ENCODE data around the gene IL17RE.
A peak's percentile ranks its signal among the peaks of the same experiment; 100 is the strongest.

Gene IL17RE

DNA sequence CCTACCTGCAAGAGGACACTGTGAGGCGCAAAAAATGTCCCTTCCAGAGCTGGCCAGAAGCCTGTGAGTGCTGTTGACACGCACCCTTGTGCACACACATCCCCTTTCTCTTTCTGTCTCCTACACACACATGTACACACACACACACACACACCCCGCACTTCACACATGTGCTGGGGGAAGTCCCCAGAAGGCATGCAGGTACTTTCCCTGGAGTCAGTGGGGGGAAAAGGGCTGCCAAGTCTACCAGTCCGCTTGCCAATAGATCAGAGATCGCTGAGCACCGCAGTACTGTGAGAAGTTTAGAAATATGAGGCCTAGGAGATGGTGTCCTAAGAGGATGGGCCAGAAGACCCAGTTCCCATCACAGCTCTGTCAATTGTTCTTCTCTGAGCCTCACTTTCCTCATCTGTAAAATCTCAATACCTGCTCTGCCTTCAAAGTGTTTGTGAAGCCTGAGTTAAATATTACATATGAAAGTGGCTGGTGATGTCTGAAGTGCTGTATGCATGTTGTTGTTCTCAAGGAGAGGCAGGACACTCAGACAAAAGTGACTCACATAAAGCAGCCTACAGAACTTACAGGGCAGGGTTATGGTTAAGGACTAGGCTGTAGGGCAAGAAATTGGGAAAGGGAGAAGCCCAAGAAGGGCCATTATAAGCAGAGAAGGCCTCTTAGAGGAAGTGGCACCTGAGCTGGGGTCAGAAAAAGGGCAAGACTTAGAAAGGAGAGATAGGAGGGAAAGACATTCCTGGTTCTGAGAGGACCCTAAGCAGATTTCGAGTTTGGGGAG, 6.8 kb downstream of the IL17RE start:
- DNase-seq: no peak

DNA sequence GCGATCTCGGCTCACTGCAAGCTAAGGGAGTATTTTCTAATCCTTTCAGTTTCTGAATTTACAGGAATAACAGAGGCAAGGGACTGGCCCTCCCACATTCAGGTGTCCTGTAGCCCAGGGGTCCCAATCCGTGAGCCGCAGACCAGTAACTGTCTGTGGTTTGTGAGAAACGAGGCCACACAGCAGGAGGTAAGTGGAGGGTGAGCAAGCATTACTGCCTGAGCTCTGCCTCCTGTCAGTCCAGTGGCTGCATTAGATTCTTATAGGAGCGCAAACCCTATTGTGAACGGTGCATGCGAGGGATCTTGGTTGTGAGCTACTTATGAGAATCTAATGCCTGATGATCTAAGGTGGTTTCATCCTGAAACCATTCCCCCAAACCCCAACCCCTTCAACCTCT, 9.2 kb downstream of the IL17RE start:
- no peak for DNase-seq

DNA sequence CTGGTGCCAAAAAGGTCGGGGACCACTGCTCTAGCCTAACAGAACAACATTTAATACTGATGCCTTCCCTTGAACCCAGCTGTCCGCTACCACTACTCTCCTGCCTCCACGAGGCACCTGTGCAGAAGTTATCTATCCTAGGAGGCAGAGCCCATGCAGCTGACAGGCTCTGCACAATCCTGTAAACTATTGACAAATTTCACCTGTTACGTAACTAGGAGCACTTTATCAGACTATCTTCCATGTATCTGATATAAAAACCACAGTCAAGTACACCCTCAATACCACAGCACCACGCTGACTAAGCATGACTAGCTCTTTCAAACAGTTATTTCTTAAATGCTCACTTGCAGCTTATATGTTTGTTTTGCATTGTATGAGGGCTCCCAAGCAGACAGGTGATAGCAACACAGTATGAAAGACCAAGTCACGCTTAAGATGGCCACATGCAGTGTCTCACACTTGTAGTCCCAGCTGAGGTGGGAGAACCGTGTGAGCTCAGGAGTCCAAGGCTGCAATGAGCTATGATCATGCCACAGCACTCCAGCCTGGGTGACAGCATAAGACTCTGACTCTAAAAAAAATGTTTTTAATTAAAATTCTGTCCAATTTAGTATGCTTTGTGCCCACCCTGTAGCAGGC, 9.8 kb downstream of the IL17RE start:
- DNase-seq: no peak

DNA sequence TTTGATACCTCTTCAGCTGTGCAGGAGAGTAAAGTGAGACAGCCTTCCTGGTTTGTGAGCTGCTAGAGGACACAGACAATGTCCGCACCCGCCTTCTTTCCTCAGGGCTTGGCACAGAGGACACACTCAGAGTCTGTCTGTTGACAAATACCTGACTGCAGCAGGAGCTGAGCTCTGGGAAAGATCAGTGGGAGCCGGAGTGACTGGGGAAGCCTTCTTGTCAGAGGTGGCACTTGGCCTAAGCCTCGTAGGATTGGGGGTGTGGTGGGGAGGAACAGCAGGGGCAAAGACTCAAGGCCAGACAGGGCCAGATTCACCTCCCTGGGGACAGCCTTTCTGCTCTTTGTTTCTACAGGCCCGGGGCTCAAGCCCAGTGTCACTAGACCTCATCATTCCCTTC, 11.0 kb downstream of the IL17RE start:
- no peak for DNase-seq

DNA sequence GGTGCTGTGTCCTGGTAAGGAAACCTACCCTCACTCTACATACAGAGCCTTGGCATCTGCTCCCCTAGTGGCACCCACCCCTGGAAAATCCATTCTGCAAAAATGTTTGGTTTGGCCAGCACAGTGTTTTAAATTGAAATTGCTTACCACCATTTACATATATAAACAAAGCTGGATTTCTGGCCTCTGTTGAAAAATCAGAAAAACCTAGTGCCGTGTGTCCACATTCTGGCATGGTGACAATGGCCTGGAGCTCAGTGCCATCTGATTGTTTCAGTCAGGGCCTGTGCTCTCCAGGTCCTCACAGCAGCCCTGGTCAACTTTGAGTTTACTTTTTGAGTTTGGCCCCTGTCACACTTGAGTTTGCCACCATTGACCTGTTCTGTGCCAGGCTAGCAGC, 11.4 kb downstream of the IL17RE start:
- DNase-seq: no peak

DNA sequence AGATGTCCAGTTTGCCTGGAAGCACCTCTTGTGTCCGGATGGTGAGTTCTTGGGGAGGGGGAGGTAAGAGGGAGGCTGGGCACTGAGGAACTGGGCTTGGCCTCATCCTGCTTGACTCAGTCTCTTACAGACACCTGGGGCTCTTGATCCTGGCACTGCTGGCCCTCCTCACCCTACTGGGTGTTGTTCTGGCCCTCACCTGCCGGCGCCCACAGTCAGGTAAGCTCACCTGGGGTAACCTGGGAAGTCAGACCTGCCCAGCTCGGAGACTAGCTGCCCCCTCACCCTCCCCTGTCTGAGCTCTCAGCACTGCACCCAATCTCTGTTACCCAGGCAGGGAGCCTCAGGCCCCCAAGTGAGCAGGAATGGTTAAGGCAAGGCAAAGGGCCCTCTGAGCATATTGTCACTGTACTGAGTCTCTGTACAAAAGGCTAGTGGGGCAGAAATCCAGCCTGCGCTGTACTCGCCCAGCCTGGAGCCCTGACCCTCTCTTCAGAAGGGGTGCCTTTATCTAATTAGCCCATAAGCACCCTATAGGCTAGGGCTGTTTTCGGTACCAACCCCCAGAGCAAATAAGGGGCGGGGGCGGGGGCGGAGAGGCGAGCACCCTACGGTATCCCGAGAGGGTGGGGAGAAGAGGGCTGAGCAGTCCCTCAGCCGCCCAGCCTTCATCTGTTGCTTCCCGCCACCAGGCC, 12.1 kb downstream of the IL17RE start:
- DNase-seq: no peak

DNA sequence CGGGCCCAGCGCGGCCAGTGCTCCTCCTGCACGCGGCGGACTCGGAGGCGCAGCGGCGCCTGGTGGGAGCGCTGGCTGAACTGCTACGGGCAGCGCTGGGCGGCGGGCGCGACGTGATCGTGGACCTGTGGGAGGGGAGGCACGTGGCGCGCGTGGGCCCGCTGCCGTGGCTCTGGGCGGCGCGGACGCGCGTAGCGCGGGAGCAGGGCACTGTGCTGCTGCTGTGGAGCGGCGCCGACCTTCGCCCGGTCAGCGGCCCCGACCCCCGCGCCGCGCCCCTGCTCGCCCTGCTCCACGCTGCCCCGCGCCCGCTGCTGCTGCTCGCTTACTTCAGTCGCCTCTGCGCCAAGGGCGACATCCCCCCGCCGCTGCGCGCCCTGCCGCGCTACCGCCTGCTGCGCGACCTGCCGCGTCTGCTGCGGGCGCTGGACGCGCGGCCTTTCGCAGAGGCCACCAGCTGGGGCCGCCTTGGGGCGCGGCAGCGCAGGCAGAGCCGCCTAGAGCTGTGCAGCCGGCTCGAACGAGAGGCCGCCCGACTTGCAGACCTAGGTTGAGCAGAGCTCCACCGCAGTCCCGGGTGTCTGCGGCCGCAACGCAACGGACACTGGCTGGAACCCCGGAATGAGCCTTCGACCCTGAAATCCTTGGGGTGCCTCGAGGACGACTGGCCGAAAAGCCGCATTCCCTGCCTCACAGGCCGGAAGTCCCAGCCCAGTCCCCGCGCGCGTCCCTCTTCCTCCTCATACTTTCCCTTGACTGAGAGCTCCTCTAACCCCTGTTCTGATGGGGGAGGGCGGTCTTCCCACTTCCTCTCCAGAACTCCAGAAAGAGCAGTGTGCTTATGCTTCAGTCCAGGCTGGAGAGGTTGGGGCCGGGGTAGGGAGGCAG, 12.8 kb downstream of the IL17RE start:
- DNase-seq: no peak

DNA sequence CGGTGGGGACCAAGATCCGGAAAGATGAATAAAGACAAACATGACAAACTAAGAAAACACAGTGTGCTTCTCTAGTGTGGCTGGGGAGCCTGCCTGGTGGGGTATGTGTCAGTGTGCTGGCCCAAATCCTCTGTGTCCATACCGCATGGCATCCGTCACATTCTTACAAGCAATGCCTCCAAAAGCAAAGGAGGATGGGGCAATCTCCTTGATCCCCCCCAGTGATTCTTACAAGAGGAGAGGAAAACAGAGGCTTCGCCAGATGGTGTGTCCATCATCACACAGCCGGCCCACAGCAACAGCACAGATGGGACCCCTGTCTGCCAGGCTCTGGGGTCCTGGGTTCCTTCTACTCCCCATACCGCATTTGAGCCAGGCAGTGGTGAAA, 13.7 kb downstream of the IL17RE start:
- no peak for DNase-seq

DNA sequence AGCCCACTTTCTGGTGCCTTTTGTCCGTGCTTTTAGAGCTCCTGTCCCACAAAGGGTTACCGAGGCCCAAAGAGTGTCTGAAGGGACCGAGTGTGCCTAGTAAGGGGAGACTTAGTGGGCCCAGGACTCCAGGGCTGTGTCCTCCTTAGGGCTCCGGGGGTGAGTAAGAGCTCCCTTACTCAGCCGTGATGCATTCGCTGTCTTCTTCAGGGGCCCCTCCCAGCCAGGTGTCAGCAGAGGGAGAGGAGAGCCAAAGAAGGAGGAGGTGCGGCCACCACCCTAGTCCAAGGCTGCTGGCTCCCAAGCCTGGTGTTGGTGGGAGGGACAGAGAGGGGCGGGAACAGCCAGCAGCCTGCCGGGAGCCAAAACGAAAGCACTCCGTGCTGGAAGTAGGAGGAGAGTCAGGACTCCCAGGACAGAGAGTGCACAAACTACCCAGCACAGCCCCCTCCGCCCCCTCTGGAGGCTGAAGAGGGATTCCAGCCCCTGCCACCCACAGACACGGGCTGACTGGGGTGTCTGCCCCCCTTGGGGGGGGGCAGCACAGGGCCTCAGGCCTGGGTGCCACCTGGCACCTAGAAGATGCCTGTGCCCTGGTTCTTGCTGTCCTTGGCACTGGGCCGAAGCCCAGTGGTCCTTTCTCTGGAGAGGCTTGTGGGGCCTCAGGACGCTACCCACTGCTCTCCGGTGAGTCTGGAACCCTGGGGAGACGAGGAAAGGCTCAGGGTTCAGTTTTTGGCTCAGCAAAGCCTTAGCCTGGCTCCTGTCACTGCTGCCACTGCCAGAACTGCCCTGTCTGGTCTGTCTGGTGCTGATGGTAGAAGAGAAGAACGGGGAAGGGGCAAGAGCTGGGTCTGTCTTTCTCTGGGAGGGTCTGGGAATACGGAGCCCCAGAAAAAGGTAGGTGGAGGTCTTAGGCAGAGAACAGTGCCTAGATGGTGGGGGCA, 14.4 kb downstream of the IL17RE start, which contains the start of gene IL17RC:
Gene IL17RC, plus strand, starts transcription at position 365 of the 947 bp plus-strand sequence. Its CDS starts 218 bp downstream, at position 583.
- peak; percentile 36 for DNase-seq

DNA sequence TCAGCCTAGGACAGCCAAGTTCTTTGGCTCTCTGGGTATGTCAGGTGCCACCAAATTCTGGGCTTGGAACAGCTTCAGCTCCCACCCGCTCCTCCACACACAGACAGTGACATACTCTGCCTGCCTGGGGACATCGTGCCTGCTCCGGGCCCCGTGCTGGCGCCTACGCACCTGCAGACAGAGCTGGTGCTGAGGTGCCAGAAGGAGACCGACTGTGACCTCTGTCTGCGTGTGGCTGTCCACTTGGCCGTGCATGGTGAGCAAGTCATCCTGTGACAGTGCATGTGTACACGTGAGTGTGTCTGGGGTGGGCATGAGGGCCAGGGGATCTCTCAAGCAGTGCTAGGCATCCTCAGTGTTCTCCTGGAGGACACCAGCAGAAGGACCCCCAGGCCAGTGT, 15.2 kb downstream of the IL17RE start:
- DNase-seq: no peak

DNA sequence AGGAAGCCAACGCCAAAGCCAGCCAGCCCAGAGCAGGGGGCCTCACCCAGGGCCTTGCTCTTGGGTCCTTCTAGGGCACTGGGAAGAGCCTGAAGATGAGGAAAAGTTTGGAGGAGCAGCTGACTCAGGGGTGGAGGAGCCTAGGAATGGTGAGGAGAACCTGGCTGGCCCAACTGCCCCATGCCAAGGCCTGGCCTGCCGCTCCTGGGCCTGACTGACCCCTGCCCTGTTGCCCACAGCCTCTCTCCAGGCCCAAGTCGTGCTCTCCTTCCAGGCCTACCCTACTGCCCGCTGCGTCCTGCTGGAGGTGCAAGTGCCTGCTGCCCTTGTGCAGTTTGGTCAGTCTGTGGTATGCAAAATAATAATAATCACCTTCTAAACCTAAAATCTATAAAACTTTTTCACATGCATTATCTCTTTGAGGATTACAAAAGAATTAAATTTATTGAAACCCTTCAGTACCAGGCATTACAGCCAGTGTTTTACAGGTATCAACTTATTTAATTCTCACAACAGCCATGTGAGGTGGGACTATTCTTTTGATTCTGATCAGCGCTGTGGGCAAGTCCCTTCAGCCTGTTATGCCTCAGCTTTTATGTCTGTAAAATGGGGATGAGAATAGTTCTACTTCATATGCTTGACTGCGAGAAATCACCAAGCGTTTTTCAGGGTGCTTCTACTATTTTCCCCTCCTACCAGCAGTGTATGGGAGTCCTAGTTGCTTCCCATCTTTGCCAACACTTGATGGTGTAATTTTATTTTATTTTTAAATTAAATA, 15.8 kb downstream of the IL17RE start:
- DNase-seq: no peak

DNA sequence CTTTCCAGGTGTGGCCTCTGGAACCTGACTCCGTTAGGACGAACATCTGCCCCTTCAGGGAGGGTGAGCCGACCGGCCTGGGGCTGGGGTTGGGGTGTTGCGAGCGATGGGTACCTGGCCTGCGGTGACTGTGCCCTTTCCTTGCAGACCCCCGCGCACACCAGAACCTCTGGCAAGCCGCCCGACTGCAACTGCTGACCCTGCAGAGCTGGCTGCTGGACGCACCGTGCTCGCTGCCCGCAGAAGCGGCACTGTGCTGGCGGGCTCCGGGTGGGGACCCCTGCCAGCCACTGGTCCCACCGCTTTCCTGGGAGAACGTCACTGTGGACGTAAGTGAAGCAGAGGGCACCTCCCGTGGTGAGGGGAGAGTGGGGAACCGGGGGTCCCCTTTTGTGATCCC, 25.5 kb downstream of the IL17RE start:
- DNase-seq: no peak

DNA sequence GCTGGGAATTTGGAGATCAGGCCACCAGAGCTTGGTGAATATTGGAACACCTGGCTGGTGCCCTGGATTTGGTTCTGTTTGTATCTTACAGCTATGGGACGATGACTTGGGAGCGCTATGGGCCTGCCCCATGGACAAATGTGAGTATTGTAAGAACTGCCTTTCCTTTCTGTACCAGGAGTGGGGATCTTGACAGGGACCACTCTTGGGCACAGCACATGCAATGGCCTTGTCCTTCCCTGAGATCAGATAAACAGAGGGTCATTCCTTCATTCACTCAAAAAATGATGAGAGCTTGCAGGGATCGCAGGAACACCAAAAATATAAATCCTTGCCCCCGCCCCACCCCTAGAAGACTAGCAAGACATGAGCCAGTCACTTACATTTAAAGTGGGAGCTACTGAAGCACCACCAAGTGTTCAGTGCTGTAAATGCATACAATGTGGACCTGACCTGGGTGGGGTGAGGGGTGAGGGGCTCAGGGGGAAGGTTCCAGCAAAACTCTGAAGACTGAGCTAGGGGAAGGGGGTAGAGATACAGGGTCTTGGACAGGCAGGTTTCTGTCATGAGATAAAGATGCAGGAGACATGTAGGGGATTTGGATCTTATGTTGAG, 28.3 kb downstream of the IL17RE start:
- DNase-seq: no peak

DNA sequence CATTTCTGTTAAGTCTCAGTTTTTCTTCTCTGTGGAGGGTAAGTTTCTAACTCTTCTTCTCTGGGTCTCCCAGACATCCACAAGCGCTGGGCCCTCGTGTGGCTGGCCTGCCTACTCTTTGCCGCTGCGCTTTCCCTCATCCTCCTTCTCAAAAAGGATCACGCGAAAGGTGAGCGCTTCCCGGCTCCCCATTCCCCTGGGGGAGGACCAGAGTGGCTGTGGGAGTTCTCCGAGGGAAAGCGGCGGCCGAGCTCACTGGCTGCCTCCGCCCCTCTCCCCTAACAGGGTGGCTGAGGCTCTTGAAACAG, 29.8 kb downstream of the IL17RE start:
- no peak for DNase-seq

DNA sequence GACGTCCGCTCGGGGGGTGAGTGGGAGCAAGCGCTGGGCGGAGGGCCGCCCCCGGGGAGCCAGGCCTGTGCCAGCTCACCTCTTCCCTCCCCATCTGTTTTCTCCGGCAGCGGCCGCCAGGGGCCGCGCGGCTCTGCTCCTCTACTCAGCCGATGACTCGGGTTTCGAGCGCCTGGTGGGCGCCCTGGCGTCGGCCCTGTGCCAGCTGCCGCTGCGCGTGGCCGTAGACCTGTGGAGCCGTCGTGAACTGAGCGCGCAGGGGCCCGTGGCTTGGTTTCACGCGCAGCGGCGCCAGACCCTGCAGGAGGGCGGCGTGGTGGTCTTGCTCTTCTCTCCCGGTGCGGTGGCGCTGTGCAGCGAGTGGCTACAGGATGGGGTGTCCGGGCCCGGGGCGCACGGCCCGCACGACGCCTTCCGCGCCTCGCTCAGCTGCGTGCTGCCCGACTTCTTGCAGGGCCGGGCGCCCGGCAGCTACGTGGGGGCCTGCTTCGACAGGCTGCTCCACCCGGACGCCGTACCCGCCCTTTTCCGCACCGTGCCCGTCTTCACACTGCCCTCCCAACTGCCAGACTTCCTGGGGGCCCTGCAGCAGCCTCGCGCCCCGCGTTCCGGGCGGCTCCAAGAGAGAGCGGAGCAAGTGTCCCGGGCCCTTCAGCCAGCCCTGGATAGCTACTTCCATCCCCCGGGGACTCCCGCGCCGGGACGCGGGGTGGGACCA, 30.4 kb downstream of the IL17RE start:
- peak; percentile 53 for DNase-seq

DNA sequence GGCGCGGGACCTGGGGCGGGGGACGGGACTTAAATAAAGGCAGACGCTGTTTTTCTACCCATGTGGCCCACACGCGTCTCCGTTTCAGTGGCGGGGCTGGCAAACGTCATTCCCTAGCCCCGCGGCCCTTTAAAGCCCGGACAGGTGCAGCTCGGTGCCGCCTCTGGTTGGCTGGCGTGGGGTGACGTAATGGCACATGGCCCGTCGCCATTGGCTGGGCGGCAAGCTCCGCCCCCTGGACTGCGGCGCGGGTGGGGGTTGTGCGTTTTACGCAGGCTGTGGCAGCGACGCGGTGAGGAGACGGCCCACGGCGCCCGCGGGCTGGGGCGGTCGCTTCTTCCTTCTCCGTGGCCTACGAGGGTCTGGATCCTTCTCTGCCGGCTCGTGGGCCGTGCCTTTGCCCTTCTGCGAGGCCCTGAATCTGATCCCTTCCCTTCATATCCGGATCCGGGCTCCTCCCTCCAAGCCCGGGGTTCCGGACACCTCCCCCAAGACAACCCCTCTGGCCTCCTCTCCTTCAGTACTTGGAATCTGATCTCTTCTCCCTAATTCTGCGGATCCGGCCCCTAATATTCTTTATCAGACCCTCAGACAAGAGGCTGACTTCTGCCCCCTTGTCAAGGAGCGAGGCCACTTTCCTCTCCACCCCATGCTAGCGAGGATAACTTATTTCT, 31.1 kb downstream of the IL17RE start, which contains the start of gene CRELD1:
Gene CRELD1, plus strand, starts transcription at position 274 of the 674 bp plus-strand sequence. CDS start 605 bp downstream, outside the sequence.
- peak; percentile 83 for DNase-seq

DNA sequence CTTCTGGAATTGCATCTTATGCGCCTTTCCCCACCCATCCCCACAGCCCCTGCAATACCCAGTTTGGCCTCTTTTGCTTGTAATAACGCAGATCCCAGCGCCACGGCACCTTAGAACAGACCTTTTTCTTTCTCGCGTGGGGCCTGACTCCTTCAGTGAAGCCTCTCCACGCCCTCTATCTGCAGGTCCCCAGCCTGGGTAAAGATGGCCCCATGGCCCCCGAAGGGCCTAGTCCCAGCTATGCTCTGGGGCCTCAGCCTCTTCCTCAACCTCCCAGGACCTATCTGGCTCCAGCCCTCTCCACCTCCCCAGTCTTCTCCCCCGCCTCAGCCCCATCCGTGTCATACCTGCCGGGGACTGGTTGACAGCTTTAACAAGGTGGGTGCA, 31.6 kb downstream of the IL17RE start:
- no peak for DNase-seq

DNA sequence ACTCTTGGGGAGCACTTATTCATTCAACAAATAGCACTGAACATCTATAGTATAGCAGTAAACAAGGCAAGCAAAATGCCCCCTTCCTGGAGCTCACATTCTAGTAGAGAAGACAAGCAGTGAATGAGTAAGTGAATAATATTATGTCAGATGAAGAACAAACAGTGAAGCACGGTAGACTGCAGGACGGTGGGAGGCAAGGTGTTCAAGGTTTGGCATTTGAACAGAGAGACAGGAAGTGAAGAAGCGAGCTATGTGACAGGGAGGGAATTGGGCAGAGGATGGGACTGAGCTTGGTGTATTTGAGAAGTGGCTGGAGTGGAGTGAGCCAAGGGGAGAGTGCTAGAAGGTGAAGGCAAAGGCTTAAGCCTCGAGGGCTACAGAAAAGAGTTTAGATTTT, 32.3 kb downstream of the IL17RE start:
- DNase-seq: no peak

DNA sequence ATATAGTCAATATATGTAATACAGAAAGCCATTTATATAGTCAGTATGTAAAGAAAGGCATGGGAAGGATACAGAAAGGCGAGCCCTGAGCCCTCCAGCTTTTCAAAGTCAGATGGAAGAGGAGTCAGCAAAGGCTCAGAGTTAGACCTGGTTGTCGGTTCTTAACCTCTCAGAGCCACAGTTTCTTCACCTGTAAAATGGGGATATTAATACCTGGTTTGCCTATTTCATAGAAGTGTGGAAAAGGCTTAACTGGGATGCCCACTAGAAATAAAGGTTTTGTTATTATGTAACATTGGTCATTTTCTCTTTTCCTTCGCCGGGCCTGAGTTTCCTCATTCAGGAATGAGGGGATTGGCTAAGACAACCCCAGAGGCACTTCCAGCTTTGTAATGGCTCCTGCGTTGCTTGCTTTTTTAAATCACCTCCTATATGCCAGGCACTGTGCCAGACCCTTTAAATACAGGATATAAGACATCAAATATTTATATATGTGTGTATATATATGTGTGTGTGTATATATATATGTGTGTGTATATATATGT, 33.4 kb downstream of the IL17RE start:
- DNase-seq: no peak

All from NCI-H1436 (cell line).